Caco-2 (cell line): ENCODE measurements around the gene MS4A15. TPM values are rescaled to one million over a fixed set of nuclear protein-coding genes. Genes with fewer than 3 reads are reported as not detected.

Experiments used
- BruUV-seq: library from RNA; stranded (reverse); fragments of 400-500 nt; replicated peaks from 2 replicates; lab custom pipeline; 2021; lab: Mats Ljungman, UMichigan
- CTCF ChIA-PET: fragments of 300-600 bp; sonication (Branson Sonifier 250); formaldehyde crosslinking; loops from one replicate; lab custom pipeline; 2022; ENCODE audit warnings: antibody characterized with exemption; lab: Charles Lee
- POLR2A ChIA-PET: fragments of 300-600 bp; sonication (Branson Sonifier 250); formaldehyde crosslinking; loops from one replicate; lab custom pipeline; 2022; ENCODE audit warnings: antibody characterized with exemption; lab: Charles Lee
- DNase-seq, 2 experiments: peaks; one replicate each; pipeline versions ENCODE4 v3.0.0 to v3.0.0-alpha.2; 2020 to 2022
- H3K27me3 ChIP-seq: replicated peaks from 2 replicates; pipeline ENCODE4 v1.6.0; 2011; ENCODE audit warnings: low read length; ENCODE audit not compliant: control insufficient read depth, insufficient read depth
- H3K36me3 ChIP-seq: 2 replicates; pipeline ENCODE4 v1.5.1; 2011; ENCODE audit warnings: low read length; ENCODE audit not compliant: control insufficient read depth, insufficient read depth
- H3K4me1 ChIP-seq: fragments of 250-450 bp; sonication (Bioruptor Pico); 2 replicates; pipeline ENCODE4 v1.5.1; 2020; ENCODE audit warnings: mild to moderate bottlenecking
- H3K4me3 ChIP-seq: 2 replicates; pipeline ENCODE4 v1.5.1; 2011; ENCODE audit warnings: low read depth, mild to moderate bottlenecking, control low read depth, low read length
- H3K9me3 ChIP-seq: fragments of 250-450 bp; sonication (Bioruptor Pico); 2 replicates; pipeline ENCODE4 v1.5.1; 2020; ENCODE audit warnings: mild to moderate bottlenecking, moderate library complexity
- H3K27ac Mint-ChIP-seq: one replicate; pipeline ENCODE4 v1.8.0; 2022; ENCODE audit warnings: mixed read lengths; ENCODE audit not compliant: unreplicated experiment
- H3K27me3 Mint-ChIP-seq: one replicate; pipeline ENCODE4 v1.8.0; 2022; ENCODE audit warnings: mixed read lengths; ENCODE audit not compliant: insufficient read depth, unreplicated experiment
- H3K36me3 Mint-ChIP-seq: one replicate; pipeline ENCODE4 v1.8.0; 2022; ENCODE audit warnings: mild to moderate bottlenecking, mixed read lengths; ENCODE audit not compliant: insufficient read depth, unreplicated experiment
- H3K4me1 Mint-ChIP-seq: one replicate; pipeline ENCODE4 v1.8.0; 2022; ENCODE audit warnings: low read depth, mixed read lengths; ENCODE audit not compliant: unreplicated experiment
- H3K4me3 Mint-ChIP-seq: one replicate; pipeline ENCODE4 v1.8.0; 2022; ENCODE audit warnings: mild to moderate bottlenecking, moderate library complexity, mixed read lengths; ENCODE audit not compliant: unreplicated experiment
- H3K9me3 Mint-ChIP-seq: one replicate; pipeline ENCODE4 v1.8.0; 2022; ENCODE audit warnings: mixed read lengths; ENCODE audit not compliant: unreplicated experiment
- CTCF ChIP-seq, 2 experiments: fragments of 200-600 bp in 1 of 2; IDR thresholded peaks; 1 replicate in 1 of 2; 2 replicates in 1 of 2; pipeline versions ENCODE4 v1.5.1 to v1.8.0; 2011 to 2022; ENCODE audit warnings: antibody characterized with exemption in 1 of 2, control low read depth in 1 of 2, inconsistent platforms in 1 of 2, low read depth in 1 of 2, low read length in 1 of 2, mild to moderate bottlenecking in 1 of 2, moderate library complexity in 1 of 2; ENCODE audit not compliant: insufficient read depth in 1 of 2, severe bottlenecking in 1 of 2, unreplicated experiment in 1 of 2
- intact Hi-C: fragments of 100-400 bp; cut with micrococcal nuclease; formaldehyde crosslinking; loops from one replicate; pipeline ENCODE4 v1.10.0; 2022; ENCODE audit not compliant: unreplicated experiment
- total RNA-seq: library from RNA; stranded (reverse); gene quantifications from 2 replicates; pipeline ENCODE4 v1.2.3, GENCODE V29; 2022

The MS4A15 gene
- total RNA-seq, 1 experiment from 2014 or later = not detected

GRCh38 chr11:60813324-60813723 lies 56.7 kb downstream of the MS4A15 start:
- Histone ChIP-seq H3K4me1 (no peaks in the 10 kb centered on the region), H3K36me3 (no peaks in the 10 kb centered on the region), H3K9me3 (peaks cover 12% of the 10 kb centered on the region), H3K4me3 (no peak overlapping the region), H3K27me3 (no peaks in the 10 kb centered on the region)
- Mint-ChIP-seq H3K9me3 (no peaks in the 10 kb centered on the region), H3K4me3 (no peak overlapping the region), H3K27me3 (peaks cover 2% of the 10 kb centered on the region), H3K36me3 (no peaks in the 10 kb centered on the region), H3K27ac (no peak overlapping the region), H3K4me1 (no peaks in the 10 kb centered on the region)
- BruUV-seq = no TSS peak
- DNase-seq = no peak
- ChIA-PET POLR2A (no interaction called here), CTCF (no interaction called here)
- TF ChIP-seq CTCF (IDR thresholded peaks at IDR 0.05; ENCODE audit: insufficient read depth in 1 of 2, low read depth in 1 of 2, low read length in 1 of 2, severe bottlenecking in 1 of 2, unreplicated experiment in 1 of 2) = no peak
- intact Hi-C loops = no loop called here

- POLR2A ChIA-PET = no interaction called here
- no TSS peak for BruUV-seq
- no peak overlapping the region for H3K4me3 Mint-ChIP-seq
- H3K9me3 ChIP-seq = peaks cover 12% of the 10 kb centered on the region
- no peak for DNase-seq
- CTCF ChIA-PET = no interaction called here
- no peaks in the 10 kb centered on the region for H3K27me3 ChIP-seq
- H3K36me3 Mint-ChIP-seq = no peaks in the 10 kb centered on the region
- no peaks in the 10 kb centered on the region for H3K36me3 ChIP-seq
- no peak overlapping the region for H3K27ac Mint-ChIP-seq
- H3K4me1 ChIP-seq = no peaks in the 10 kb centered on the region
- no peaks in the 10 kb centered on the region for H3K4me1 Mint-ChIP-seq
- TF ChIP-seq CTCF (IDR thresholded peaks at IDR 0.05; ENCODE audit: insufficient read depth in 1 of 2, low read depth in 1 of 2, low read length in 1 of 2, severe bottlenecking in 1 of 2, unreplicated experiment in 1 of 2) = no peak
- H3K4me3 ChIP-seq = no peak overlapping the region
- H3K27me3 Mint-ChIP-seq = peaks cover 2% of the 10 kb centered on the region
- intact Hi-C loops = no loop called here
- no peaks in the 10 kb centered on the region for H3K9me3 Mint-ChIP-seq
Measured at GRCh38 chr11:60814112-60814511, 57.4 kb downstream of the MS4A15 start.

DNA sequence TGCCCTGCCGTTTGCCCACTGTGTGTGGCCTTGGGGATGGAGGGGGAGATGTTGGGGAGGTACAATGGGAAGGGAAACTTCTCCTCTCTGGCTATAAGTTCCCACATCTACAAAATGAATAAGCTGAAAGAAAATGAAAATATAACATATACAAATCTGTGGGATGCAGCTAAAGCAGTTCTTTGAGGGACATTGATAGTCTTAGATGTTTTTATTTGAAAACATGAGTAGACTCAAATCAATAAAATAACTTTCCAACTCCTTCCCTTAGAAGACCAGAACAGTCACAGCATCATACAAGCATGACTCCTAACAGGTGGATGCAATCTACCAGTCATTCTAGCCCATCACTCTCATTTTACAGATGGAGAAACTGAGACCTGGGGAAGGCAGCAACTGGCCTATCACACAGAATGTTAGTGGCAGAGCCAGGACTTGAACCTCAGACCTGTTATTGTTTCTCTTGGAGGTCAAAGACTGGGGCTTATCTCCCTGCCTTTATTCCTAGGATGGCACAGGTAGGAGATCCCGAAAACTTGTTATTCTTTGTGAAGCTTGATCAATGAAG lies 60.0 kb downstream of the MS4A15 start:
- no peaks in the 10 kb centered on the region for H3K9me3 Mint-ChIP-seq
- H3K4me1 ChIP-seq = no peaks in the 10 kb centered on the region
- H3K36me3 Mint-ChIP-seq = no peaks in the 10 kb centered on the region
- TF ChIP-seq CTCF (IDR thresholded peaks at IDR 0.05; ENCODE audit: insufficient read depth in 1 of 2, low read depth in 1 of 2, low read length in 1 of 2, severe bottlenecking in 1 of 2, unreplicated experiment in 1 of 2) = no peak
- intact Hi-C loops = no loop called here
- H3K9me3 ChIP-seq = peaks cover 12% of the 10 kb centered on the region
- H3K4me3 Mint-ChIP-seq = no peak overlapping the region
- H3K27me3 Mint-ChIP-seq = no peaks in the 10 kb centered on the region
- H3K27ac Mint-ChIP-seq = no peak overlapping the region
- ChIA-PET POLR2A (no interaction called here), CTCF (no interaction called here)
- no peaks in the 10 kb centered on the region for H3K36me3 ChIP-seq
- no peak for DNase-seq
- BruUV-seq = no TSS peak
- no peak overlapping the region for H3K4me3 ChIP-seq
- H3K27me3 ChIP-seq = no peaks in the 10 kb centered on the region
- no peaks in the 10 kb centered on the region for H3K4me1 Mint-ChIP-seq
